Heart left ventricle (tissue), 16 donors: ENCODE data around the gene BRWD1. TPM values are rescaled to one million over a fixed set of nuclear protein-coding genes. Genes with fewer than 3 reads are reported as not detected.

ENCODE experiments used
- ATAC-seq, 4 donors: fragments of 200-7000 bp; cut with Tn5 transposase; one replicate each; pipeline ENCODE4 v1.9.1; 2020 to 2022; ENCODE audit warnings: moderate library complexity in 4 of 4, mild to moderate bottlenecking in 3 of 4, moderate number of reproducible peaks in 1 of 4
- DNase-seq, 5 donors: peaks; one replicate each; pipeline ENCODE4 v3.0.0-alpha.2; 2020
- H3K27ac ChIP-seq, 12 donors: fragments of 200-600 bp; sonication (generic) in 4 of 12; one replicate each; pipeline versions ENCODE4 v1.5.0 to v1.8.0; 2016 to 2022; ENCODE audit warnings: mild to moderate bottlenecking in 2 of 12
- H3K27me3 ChIP-seq, 9 donors: fragments of 200-600 bp; sonication (generic) in 2 of 9; one replicate each; pipeline versions ENCODE4 v1.5.1 to v1.8.0; 2016 to 2022; ENCODE audit warnings: mild to moderate bottlenecking in 3 of 9
- H3K36me3 ChIP-seq, 9 donors: fragments of 200-600 bp; sonication (generic) in 2 of 9; one replicate each; pipeline versions ENCODE4 v1.5.0 to v1.8.0; 2018 to 2022; ENCODE audit warnings: mild to moderate bottlenecking in 2 of 9
- H3K4me1 ChIP-seq, 12 donors: fragments of 200-600 bp; sonication (generic) in 4 of 12; one replicate each; pipeline versions ENCODE4 v1.5.0 to v1.8.0; 2016 to 2022; ENCODE audit warnings: mild to moderate bottlenecking in 3 of 12
- H3K4me3 ChIP-seq, 12 donors: fragments of 200-600 bp; sonication (generic) in 4 of 12; one replicate each; pipeline versions ENCODE4 v1.5.0 to v1.8.0; 2017 to 2022; ENCODE audit warnings: mild to moderate bottlenecking in 9 of 12, moderate library complexity in 4 of 12
- H3K9me3 ChIP-seq, 12 donors: fragments of 200-600 bp; sonication (generic) in 4 of 12; one replicate each; pipeline versions ENCODE4 v1.5.0 to v1.8.0; 2016 to 2022; ENCODE audit warnings: mild to moderate bottlenecking in 1 of 12
- CTCF ChIP-seq, 12 donors: fragments of 200-600 bp; sonication (generic) in 4 of 12; IDR thresholded peaks; one replicate each; pipeline versions ENCODE4 v1.5.0 to v1.8.0; 2018 to 2022; ENCODE audit warnings: antibody characterized with exemption in 12 of 12, mild to moderate bottlenecking in 5 of 12
- POLR2A ChIP-seq, 2 donors: fragments of 450-650 bp; IDR thresholded peaks; one replicate each; pipeline ENCODE4 v1.6.1; 2017; ENCODE audit warnings: antibody characterized with exemption in 2 of 2, mild to moderate bottlenecking in 2 of 2, moderate library complexity in 2 of 2
- WGBS, 4 donors: extraction: QIAGEN DNeasy Blood & Tissue Kit in 2 of 4; methylation state at CpG; one replicate each; pipeline versions ENCODE4 v1.1.5 to v1.1.7; 2013 to 2018; 5-methylcytosine and 5-hydroxymethylcytosine counted together
- intact Hi-C, 10 donors: fragments of 100-400 bp; cut with DNase I; formaldehyde crosslinking; loops; one replicate each; pipeline versions ENCODE4 v1.11.1 to v1.14.2; 2022
- polyA plus RNA-seq, 2 donors: library from polyadenylated mRNA; stranded (reverse); fragments of 200-250 nt; gene quantifications; one replicate each; pipeline ENCODE4 v1.2.3, GENCODE V29; 2013
- total RNA-seq, 9 donors: library from RNA; depleted of rRNA in 2 of 9; stranded (reverse); fragments of >200 nt in 2 of 9; fragmentation: NEBNext Ultra II Directional in 3 of 9; extraction: Animal tissue kit (Norgen Biotek cat#: 25700) in 3 of 9; gene quantifications; one replicate each; pipeline versions ENCODE4 v1.1.0 to v1.2.4, GENCODE V29; 2016 to 2023
- donor health status: ischemic (EF 13 %, LVEDD 7.1; RV severe dilation, severe dysfunction).
- donor health status: healthy with polysubstance abuse.
- donor health status: DM: no; HTN: yes; CAD: no.
- donor health status: DM: no; HTN: no; CAD: no.
- donor health status: ischemic (EF 25% LVEDD 6.9; RV normal size, moderate dysfunction).
- donor health status: ischemic (EF 25% LVEDD 5.7; RV mildly dilated, moderate dysfunction).
- donor health status: healthy.
- donor health status: DM: yes; HTN: yes; CAD: no.
- donor health status: ischemic (EF 35%, LVEDD 5.7; RV mildly dilated, moderate dysfunction).
- donor health status: nonischemic (EF 11% LVEDD 7.7; RV severe dilation, severe dysfunction).
- donor health status: DM: yes; HTN: yes; CAD: no.
- donor health status: PGD.
- donor health status: ischemic (EF 29% LVEDD 5.4; RV normal size, mild dysfunction).
- donor health status: nonischemic (EF 23%, LVEDD 6.1; RV moderate dilation, normal function).

Gene BRWD1
- total and polyA plus RNA-seq, 11 donors: 9.7 to 44.5 (median 32.0) TPM

GRCh38 chr21:39314143-39315027 is 953 bp upstream of the BRWD1 start:
- peak; percentile 46 to 77 (median 60) for DNase-seq
- peaks cover 3 to 42% (median 19%) of the 10 kb centered on the region in 12 donors for H3K4me1 ChIP-seq
- H3K36me3 ChIP-seq: peaks cover 0 to 24% (median 20%) of the 10 kb centered on the region in 9 donors
- H3K27me3 ChIP-seq: no peaks in the 10 kb centered on the region
- TF ChIP-seq CTCF (IDR thresholded peaks at IDR 0.05) (peak in 2 of 12 donors; percentile 0 to 22), POLR2A (IDR thresholded peaks at IDR 0.05) (no peak)
- no peaks in the 10 kb centered on the region for H3K9me3 ChIP-seq
- peak overlapping the region; percentile 68 to 96 (median 82) for H3K4me3 ChIP-seq
- 2 to 3% (median 2%) methylated on average over 40 to 43 of the region's 43 CpGs for WGBS, 4 donors
- ATAC-seq: peak in 3 of 4 donors; percentile 6 to 48 (median 38)
- intact Hi-C loops: loop anchor here in 9 of 10 donors (1.0 to 10.0 kb wide), 9 partner anchors 32 to 133 kb away; partner anchors contain the start of genes LCA5L (in 5 of the 9) and HMGN1 (in 2 of the 9)
- H3K27ac ChIP-seq: peak overlapping the region; percentile 92 to 100 (median 98)

- peaks cover 3 to 40% (median 14%) of the 10 kb centered on the region in 12 donors for H3K4me1 ChIP-seq
- H3K9me3 ChIP-seq: no peaks in the 10 kb centered on the region
- no peaks in the 10 kb centered on the region for H3K27me3 ChIP-seq
- ATAC-seq (peak in 2 of 4 donors; percentile 11 to 21), DNase-seq (peak in 3 of 5 donors; percentile 36 to 74 (median 40))
- intact Hi-C loops: loop anchor here in 9 of 10 donors (1.0 to 10.0 kb wide), 9 partner anchors 35 to 134 kb away; partner anchors contain the start of genes HMGN1 (in 5 of the 9) and LCA5L (in 5 of the 9)
- peaks cover 0 to 35% (median 26%) of the 10 kb centered on the region in 9 donors for H3K36me3 ChIP-seq
- H3K4me3 ChIP-seq: peak overlapping the region; percentile 68 to 96 (median 82)
- WGBS, 4 donors: 0 to 1% (median 0%) methylated on average over 6 to 71 of the region's 71 CpGs
- TF ChIP-seq CTCF (IDR thresholded peaks at IDR 0.05) (no peak), POLR2A (IDR thresholded peaks at IDR 0.05) (no peak)
- H3K27ac ChIP-seq: peak overlapping the region; percentile 92 to 100 (median 98)
Observed at GRCh38 chr21:39313042-39313570, 326 bp downstream of the BRWD1 start.

- TF ChIP-seq CTCF (IDR thresholded peaks at IDR 0.05) (no peak), POLR2A (IDR thresholded peaks at IDR 0.05) (no peak)
- H3K36me3 ChIP-seq: peaks cover 0 to 42% (median 27%) of the 10 kb centered on the region in 9 donors
- no peaks in the 10 kb centered on the region for H3K27me3 ChIP-seq
- peak; percentile 94 to 96 (median 94) for DNase-seq
- WGBS, 4 donors: 2 to 4% (median 2%) methylated on average over 19 to 64 of the region's 65 CpGs
- peak overlapping the region; percentile 68 to 96 (median 82) for H3K4me3 ChIP-seq
- H3K4me1 ChIP-seq: peaks cover 3 to 33% (median 16%) of the 10 kb centered on the region in 12 donors
- ATAC-seq: peak; percentile 86 to 95 (median 94)
- no peaks in the 10 kb centered on the region for H3K9me3 ChIP-seq
- H3K27ac ChIP-seq: peak overlapping the region; percentile 92 to 100 (median 98)
- intact Hi-C loops: loop anchor here in 9 of 10 donors (1.0 to 10.0 kb wide), 9 partner anchors 36 to 135 kb away; partner anchors contain the start of genes HMGN1 (in 5 of the 9) and LCA5L (in 5 of the 9)
Observed at GRCh38 chr21:39312112-39313041, 1.1 kb downstream of the BRWD1 start.
